Activated T-cell treated with anti-CD3 and anti-CD28 coated beads for 1 hour (primary cell): ENCODE measurements around the gene PIAS1.
"Not testable (repeated sequence)": the region's sequence is repeated elsewhere in the genome, so short reads cannot be mapped to it uniquely, and the experiment has no call there.

Source experiments
- DNase-seq: peaks from one replicate; pipeline ENCODE4 v3.0.0-alpha.2; 2020; ENCODE audit warnings: low read depth

Gene PIAS1

GRCh38 chr15:68218847-68219798 lies 165.0 kb downstream of the PIAS1 start:
- DNase-seq, result no peak

- no peak for DNase-seq
These were observed 166.4 kb downstream of the PIAS1 start for GRCh38 chr15:68220489-68220888.

- DNase-seq, result no peak
These were observed 166.9 kb downstream of the PIAS1 start for GRCh38 chr15:68220967-68221366.

- DNase-seq, result not testable (repeated sequence)
These were observed 167.7 kb downstream of the PIAS1 start for GRCh38 chr15:68221530-68222431.

GRCh38 chr15:68222432-68222743 lies 168.3 kb downstream of the PIAS1 start:
- not testable (repeated sequence) for DNase-seq

GRCh38 chr15:68223171-68223570 lies 169.1 kb downstream of the PIAS1 start:
- no peak for DNase-seq

- DNase-seq, result no peak
These were observed 170.0 kb downstream of the PIAS1 start for GRCh38 chr15:68224108-68224507.

GRCh38 chr15:68224546-68225250 lies 170.6 kb downstream of the PIAS1 start:
- DNase-seq, result no peak

GRCh38 chr15:68225442-68225841 lies 171.3 kb downstream of the PIAS1 start:
- not testable (repeated sequence) for DNase-seq

- no peak for DNase-seq
These were observed 173.6 kb downstream of the PIAS1 start for GRCh38 chr15:68227643-68228142.

- no peak for DNase-seq
These were observed 174.2 kb downstream of the PIAS1 start for GRCh38 chr15:68228143-68228970.

GRCh38 chr15:68228971-68229385 lies 174.9 kb downstream of the PIAS1 start:
- no peak for DNase-seq

- peak; percentile 68 for DNase-seq
These were observed 175.5 kb downstream of the PIAS1 start, which contains the start of gene CLN6 for GRCh38 chr15:68229386-68230156. TSS of gene CLN6 (minus strand) at chr15:68229728. CDS start at chr15:68229584, 144 bp downstream.

- no peak for DNase-seq
These were observed 176.3 kb downstream of the PIAS1 start for GRCh38 chr15:68230157-68231100.

- no peak for DNase-seq
These were observed 177.1 kb downstream of the PIAS1 start for GRCh38 chr15:68231102-68231818.

GRCh38 chr15:68232449-68232848 lies 178.3 kb downstream of the PIAS1 start:
- DNase-seq, result no peak

- no peak for DNase-seq
These were observed 178.8 kb downstream of the PIAS1 start for GRCh38 chr15:68232937-68233336.

- DNase-seq, result no peak
These were observed 179.9 kb downstream of the PIAS1 start for GRCh38 chr15:68234060-68234459.
